HG02678 (cell line): ENCODE data around the gene MICU1.
"Not testable (repeated sequence)": the region's sequence is repeated elsewhere in the genome, so short reads cannot be mapped to it uniquely, and the experiment has no call there.

Experiments used
- ATAC-seq: cut with Tn5 transposase; IDR thresholded peaks from one replicate; pipeline ENCODE4 v1.9.1; 2021; ENCODE audit warnings: mild to moderate bottlenecking, moderate library complexity; ENCODE audit not compliant: unreplicated experiment

MICU1 gene

DNA sequence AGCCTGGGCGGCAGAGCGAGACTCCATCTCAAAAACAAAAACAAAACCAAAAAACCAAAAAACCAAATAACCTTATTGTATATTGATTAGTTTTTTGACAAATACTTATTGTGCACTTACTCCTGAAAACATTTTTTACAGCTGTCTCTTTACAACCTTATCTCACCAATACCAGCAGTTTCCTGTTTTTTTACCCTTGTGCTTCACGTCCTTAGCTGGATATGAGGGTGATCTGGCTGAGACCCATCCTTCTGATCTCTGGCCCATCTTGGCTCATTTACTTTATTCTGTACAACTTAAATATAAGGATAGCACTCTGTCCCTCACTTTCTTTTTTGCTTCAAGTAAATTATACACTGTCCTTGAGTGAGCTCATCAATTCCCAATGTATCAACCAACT is 166.6 kb downstream of the MICU1 start:
- ATAC-seq: no peak

- no peak for ATAC-seq
These were observed 169.8 kb downstream of the MICU1 start for GRCh38 chr10:72455889-72456595.

- ATAC-seq: no peak
These were observed 175.9 kb downstream of the MICU1 start for GRCh38 chr10:72449941-72450441.

DNA sequence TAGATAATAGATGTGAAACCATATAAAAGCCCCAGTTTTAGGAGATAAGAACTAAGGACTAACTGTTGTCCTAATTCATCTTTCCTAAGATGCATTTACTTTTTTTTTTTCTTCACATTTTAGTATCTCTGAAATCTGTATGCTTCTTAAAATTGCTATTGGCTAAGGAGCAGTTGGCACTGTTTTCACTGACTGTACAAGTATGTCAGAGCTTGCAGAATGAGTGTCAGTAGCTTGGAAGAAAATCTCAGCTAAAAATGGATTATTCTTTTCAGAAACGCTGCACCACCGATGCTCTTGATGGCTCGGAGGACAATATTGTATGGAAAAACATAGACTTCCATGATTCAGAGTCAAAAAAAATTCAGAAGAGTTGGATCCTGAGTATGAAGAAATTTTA is 180.0 kb downstream of the MICU1 start:
- no peak for ATAC-seq

DNA sequence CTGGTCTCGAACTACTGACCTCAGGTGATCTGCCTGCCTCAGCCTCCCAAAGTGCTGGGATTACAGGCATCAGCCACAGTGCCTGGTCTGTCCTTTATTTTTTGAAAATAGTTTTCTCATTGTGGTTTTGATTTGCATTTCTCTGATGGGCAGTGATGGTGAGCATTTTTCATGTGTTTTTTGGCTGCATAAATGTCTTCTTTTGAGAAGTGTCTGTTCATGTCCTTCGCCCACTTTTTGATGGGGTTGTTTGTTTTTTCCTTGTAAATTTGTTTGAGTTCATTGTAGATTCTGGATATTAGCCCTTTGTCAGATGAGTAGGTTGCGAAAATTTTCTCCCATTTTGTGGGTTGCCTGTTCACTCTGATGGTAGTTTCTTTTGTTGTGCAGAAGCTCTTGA is 182.9 kb downstream of the MICU1 start:
- not testable (repeated sequence) for ATAC-seq

GRCh38 chr10:72435570-72435969 is 190.3 kb downstream of the MICU1 start:
- ATAC-seq: no peak

- ATAC-seq: not testable (repeated sequence)
These were observed 194.9 kb downstream of the MICU1 start for GRCh38 chr10:72430936-72431335.

GRCh38 chr10:72429931-72430330 is 195.9 kb downstream of the MICU1 start:
- no peak for ATAC-seq

DNA sequence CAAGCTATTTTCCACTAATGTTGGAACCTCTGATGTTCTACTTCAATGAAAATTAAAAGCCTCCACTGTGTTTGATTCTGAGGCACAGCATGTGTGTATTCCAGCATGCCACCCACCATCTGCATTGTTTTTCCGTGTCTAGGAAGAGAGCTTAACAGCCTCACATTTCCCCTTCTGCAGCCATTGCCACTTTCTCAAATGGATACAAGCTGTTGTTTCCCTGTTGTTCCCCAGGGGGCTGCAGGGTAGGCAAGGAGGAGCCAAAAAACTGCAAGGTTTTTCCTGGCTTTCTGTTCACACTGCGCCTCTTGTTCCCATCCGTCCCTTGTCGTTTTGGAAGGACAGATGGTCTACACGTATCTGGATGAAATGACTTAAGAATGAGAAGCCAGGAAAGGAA is 198.9 kb downstream of the MICU1 start:
- no peak for ATAC-seq

- no peak for ATAC-seq
These were observed 200.7 kb downstream of the MICU1 start for GRCh38 chr10:72425133-72425532.

DNA sequence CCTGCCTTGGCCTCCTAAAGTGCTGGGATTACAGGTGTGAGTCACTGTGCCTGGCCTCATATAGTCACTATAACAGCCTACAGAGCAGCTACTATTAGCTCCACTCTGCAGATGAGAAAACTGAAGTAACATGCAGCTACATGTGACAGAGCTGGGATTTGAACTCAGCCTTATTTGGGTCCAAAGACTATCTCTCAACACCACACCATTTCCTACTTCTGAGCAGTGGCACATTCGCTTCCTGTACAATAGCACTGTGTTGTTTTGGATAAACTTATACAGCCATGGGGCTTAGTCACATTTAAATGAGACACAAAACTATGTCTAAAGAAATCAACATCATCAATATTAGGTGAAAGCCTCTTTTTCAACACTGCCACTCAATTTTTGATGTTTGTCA is 201.3 kb downstream of the MICU1 start:
- ATAC-seq: no peak

DNA sequence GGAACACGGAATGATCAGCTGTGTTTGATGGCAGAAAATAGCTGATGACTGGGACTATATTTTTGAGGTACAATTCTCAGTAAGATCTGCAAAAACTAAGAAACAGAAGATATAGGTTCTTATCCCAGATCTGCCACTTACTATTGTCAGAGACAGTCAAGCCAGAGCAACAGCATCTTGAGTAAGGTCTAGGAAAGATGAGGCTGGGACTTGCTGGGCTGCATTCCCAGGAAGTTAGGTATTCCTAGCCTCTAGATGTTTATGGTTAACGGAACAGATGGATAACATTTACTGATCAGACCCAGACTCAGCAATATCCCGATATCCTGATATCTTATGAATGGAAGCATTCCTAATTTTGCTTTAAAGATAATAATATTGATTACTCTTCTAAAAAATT is 202.5 kb downstream of the MICU1 start:
- no peak for ATAC-seq

GRCh38 chr10:72421885-72422540 is 203.9 kb downstream of the MICU1 start:
- no peak for ATAC-seq

GRCh38 chr10:72419241-72419640 is 206.6 kb downstream of the MICU1 start:
- no peak for ATAC-seq

GRCh38 chr10:72418679-72419078 is 207.2 kb downstream of the MICU1 start:
- no peak for ATAC-seq

- ATAC-seq: no peak
These were observed 207.9 kb downstream of the MICU1 start for GRCh38 chr10:72417971-72418370.

DNA sequence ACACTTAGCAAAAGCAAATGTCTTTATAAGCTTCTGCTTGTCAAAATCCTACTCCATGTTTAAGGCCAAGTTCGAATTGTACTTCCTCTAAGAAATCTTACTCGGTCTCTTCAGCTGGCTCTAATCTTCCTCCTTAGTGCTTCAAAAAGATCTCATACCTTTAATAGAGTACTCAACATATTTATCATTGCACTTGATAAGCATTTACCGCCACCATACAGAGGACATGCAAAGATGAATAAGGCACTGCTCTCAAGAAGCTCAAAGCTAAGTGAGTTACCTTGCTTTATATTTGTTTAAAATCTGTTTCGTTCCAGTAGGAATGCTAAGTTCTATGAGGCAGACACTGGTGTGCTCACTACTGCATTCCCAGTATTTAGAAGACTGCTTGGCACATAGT is 209.2 kb downstream of the MICU1 start:
- ATAC-seq: no peak

- no peak for ATAC-seq
These were observed 211.2 kb downstream of the MICU1 start for GRCh38 chr10:72414642-72415041.

DNA sequence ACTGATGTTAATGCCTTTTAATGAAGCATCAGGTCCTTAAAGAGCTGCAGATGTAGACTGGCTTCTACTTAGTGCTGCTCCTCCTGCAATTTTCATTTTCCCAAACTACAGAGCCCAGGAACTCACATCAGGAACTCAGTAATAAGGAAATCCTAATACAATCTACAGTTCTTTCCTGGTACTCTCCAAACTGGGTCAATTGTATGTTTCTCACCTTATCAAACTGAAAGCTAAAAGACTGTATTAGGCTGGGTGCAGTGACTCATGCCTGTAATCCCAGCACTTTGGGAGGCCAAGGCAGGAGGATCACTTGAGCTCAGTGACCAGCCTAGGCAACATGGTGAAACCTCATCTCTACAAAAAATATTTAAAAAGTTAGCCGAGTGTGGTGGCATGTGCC is 216.7 kb downstream of the MICU1 start:
- ATAC-seq: no peak

DNA sequence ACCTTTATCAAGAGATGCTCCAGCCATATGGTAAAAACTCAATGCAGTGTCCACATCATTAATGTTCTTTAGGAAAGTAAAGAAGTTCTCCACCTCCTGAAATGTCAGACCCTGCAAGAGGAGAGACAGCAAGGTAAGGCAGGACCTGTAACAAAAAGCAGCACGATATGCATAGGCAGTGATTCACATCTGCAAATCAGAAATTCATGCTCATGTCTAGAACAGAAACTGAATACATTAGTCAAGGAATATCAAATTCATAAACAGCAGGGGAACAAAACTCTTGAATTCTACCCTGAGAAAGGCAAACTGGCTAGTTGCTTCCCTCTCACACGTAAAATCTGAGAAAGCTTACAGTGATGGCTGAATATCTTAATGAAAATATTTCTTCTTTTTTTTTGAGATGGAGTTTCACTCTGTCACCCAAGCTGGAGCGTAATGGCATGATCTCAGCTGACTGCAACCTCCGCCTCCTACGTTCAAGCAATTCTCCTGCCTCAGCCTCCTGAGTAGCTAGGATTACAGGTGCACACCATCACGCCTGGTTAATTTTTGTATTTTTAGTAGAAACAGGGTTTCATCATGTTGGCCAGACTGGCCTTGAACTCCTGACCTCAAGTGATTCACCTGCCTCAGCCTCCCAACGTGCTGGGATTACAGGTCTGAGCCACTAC is 217.8 kb downstream of the MICU1 start:
- ATAC-seq: no peak

DNA sequence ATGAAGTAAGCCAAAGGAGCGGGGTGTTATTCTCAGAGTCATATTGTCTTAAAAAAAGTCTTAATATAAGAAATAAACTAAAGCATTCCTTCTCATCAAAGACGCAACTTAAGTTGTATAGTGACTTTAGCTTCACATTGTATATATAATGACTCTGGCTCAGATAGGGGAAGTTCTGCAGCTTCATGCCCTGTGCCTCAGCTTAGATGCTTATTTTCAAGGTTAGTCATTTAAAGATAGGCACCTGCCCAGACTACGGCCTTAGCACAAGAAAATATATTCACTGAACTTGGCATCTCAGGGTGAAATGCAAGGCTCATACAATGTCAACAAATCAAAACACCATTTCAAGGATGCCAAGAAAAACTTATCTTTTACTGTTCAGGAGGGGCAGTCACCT is 218.4 kb downstream of the MICU1 start:
- no peak for ATAC-seq

GRCh38 chr10:72395581-72395980 is 230.3 kb downstream of the MICU1 start:
- ATAC-seq: not testable (repeated sequence)
